GM18526 (cell line): Measurements from ENCODE around the gene KDSR.
A peak's percentile ranks its signal among the peaks of the same experiment; 100 is the strongest.

Experiments
- POLR2A ChIP-seq: IDR thresholded peaks from 3 replicates; pipeline ENCODE4 v1.6.1; 2011; ENCODE audit not compliant: insufficient read length; ENCODE audit errors: extremely low read depth

The KDSR gene, protein sequence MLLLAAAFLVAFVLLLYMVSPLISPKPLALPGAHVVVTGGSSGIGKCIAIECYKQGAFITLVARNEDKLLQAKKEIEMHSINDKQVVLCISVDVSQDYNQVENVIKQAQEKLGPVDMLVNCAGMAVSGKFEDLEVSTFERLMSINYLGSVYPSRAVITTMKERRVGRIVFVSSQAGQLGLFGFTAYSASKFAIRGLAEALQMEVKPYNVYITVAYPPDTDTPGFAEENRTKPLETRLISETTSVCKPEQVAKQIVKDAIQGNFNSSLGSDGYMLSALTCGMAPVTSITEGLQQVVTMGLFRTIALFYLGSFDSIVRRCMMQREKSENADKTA

DNA sequence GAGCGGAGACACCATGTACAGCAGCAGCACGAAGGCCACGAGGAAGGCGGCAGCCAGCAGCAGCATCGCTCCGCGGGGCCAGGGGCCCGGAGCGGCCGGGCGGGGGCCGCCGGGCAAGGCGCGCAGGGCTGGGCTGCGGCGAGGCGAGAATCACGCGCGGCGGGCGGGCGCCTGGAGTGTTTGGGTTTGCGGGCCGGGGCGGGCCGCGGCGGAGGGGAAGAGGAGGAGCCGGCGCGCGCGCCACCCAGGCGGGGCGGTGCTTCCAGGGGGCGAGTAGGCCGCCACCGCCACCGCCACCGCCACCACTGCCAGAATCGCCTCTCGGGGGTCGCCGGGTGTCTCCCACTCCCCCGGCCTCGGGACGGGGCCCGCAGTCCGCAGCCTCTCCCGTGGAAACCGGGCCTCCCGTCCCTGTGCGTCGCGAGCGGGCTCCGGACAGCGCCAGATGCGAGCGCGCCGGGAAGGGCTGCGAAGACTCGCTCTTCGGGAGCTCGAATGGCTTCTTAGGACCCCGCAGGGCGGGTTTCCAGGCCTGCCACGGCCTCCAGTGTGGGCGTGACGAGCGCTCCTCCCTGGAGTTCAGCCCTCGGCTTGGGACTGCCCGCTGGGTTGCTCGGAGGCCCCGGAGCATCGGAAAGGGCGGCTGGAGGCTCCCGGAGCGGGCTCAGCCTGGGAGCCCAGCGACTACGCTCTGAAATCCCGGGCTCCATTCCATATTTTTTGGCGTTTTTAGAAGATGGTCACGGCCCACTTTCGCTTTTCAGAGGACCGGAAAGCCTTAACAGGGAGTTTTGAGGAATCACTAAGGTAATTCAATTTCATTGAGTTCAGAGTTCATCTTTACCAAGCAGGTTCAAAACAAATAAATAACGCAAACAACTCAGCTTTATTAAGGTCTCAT is at the start of gene KDSR:
Gene KDSR, minus strand, starts transcription at position 154 of the 901 bp plus-strand sequence. Its CDS starts 88 bp downstream, at position 66.
- TF ChIP-seq POLR2A = peak; percentile 68

- no peak for TF ChIP-seq POLR2A
These were observed 45.9 kb upstream of the KDSR start for GRCh38 chr18:63412953-63413352.

DNA sequence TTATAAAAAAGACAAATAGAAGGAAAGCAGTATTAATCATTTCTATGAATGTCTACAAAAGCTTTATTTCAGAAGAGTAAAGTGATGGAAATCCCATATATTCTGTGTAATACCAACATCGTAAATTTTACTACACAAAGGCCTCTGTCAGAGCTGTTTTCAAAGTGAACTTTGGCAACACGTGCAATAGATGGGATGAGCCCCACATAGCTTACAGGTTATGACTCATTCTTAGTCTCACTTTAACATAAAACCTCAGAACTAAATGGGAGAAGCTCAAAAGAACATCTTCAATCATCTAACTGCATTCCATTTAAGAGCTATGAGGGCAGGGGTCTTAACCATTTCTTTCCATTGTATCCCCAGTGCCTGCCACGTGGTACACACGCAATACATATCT is 43.8 kb upstream of the KDSR start:
- no peak for TF ChIP-seq POLR2A

- no peak for TF ChIP-seq POLR2A
These were observed 42.3 kb upstream of the KDSR start for GRCh38 chr18:63409301-63409700.

DNA sequence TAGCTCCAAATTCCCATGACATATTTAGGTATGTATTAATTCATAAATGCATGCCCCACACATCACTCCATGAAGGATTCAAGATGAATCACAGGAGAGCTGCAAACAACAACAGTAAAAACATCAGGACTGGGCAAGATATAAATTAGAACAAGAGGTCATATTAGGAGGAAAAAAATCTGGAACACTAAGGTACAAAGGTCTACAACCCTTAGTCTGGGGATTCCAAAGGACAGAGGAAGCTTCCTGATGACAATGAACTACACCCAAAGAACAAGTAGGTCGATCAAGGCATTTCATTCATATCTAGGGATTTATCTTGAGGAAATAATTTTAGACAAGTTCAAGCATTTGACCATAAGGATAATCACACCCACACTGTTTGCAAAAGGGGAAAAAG is 40.7 kb upstream of the KDSR start:
- no peak for TF ChIP-seq POLR2A

DNA sequence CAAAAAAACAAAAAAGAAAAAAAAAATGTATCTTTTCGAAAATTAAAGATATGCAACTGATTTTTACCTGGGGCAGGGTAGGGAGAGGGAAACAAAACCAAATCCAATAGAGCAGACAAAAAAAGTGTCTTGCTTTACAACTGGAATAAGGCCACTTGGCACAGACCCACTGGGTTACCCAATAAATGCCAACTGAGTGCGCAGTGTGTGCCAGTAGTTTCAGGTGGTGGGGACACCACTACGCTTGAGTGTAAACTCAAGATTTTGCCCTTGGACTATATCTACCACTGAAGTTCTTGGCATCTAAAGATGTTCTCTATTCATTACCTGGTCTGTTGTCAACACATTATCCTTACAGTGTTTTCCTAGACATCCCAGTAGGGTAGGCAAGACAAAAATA is 39.0 kb upstream of the KDSR start:
- TF ChIP-seq POLR2A = no peak

DNA sequence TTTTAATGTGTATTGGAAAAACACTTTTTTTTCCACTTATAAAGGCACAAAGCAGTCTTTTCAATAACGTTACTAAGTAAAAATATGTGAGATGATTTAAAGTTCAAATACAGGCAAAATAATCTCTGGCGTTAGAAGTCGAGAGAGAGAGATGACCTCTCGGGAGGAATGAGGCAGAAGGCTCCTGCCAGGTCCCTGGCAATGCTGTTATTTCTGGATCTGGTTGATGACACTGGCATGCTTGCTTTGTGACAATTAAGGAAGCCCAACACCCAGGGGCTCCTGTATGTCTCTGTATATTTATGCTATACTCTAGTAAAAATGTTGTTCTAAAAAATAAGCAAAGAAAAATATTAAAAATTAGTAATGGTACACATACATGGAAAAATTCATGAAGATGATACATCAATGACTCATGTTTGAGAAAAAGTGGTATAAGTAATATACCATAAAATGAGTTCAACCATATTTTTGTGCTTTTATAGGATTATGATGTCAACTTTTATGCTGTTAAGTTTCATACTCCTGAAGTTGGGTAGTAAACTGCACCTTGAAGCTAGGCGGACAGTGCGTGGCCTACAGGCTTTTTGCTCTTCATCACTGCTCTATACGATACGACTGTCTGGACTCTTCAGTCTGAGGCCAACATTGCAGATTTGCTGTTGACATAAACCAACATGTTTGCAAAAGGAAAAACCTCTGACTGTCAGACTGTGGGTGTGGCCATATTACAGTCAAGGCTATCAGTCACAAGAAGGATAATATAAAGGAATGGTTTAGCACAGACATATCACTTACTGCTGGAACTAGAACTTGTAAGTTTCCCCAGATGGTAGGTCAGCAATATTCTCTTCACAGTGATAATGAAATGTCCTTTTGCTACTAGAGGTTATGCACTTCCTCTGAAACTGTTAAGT is 35.5 kb upstream of the KDSR start:
- TF ChIP-seq POLR2A = no peak

- no peak for TF ChIP-seq POLR2A
These were observed 32.3 kb upstream of the KDSR start for GRCh38 chr18:63399300-63399699.

- TF ChIP-seq POLR2A = no peak
These were observed 30.3 kb upstream of the KDSR start for GRCh38 chr18:63397349-63397748.

- TF ChIP-seq POLR2A = no peak
These were observed 28.5 kb upstream of the KDSR start for GRCh38 chr18:63395503-63395902.

GRCh38 chr18:63394954-63395353 is 27.9 kb upstream of the KDSR start:
- TF ChIP-seq POLR2A = no peak

DNA sequence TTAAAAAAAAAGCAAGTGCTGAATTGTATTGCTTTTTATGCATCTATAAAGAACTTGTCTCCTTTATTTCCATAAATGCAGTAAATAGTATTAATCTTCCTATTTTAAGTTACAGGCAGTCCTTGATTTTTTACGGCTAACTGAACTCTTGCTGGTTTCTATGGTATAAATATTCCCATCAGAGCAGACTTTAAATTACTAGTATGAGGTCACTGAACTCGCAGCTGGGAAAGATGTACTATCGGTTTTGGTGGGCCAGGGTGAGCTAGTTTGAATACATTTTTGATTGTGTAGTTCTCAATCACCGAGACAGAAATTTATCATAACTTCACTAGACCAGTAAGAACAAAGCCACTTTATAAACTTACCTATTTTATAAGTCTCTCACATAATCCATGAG is 20.9 kb upstream of the KDSR start:
- TF ChIP-seq POLR2A = no peak

DNA sequence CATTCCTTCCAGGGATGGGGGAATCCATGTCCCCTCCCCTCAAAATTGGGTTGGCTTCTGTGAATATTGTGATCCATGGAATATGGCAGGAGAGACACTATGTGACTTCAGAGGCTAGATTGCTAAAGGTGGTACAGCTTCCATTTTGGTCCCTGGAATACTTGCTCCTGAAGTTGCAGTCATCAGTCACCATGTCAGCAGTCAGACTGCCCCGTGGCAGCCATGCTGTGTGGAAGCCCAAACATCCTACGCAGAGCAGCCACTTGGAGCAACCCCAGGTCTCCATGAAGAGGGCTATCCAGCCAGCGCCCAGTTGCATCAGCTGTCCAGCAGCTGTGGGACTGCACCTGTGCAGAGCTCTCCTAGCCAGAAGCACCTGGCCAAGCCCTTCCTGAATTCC is 15.8 kb upstream of the KDSR start:
- TF ChIP-seq POLR2A = no peak

- no peak for TF ChIP-seq POLR2A
These were observed 12.6 kb upstream of the KDSR start for GRCh38 chr18:63379639-63379962.

- TF ChIP-seq POLR2A = no peak
These were observed 12.1 kb upstream of the KDSR start for GRCh38 chr18:63378919-63379638.

GRCh38 chr18:63377275-63377980 is 10.4 kb upstream of the KDSR start:
- no peak for TF ChIP-seq POLR2A
